H9 (cell line): ENCODE measurements around the gene CPLX4. TPM values are rescaled to one million over a fixed set of nuclear protein-coding genes. Genes with fewer than 3 reads are reported as not detected.

ENCODE experiments used
- DNase-seq: peaks from one replicate; pipeline ENCODE4 v3.0.0-alpha.2; 2017
- H2AFZ ChIP-seq: one replicate; pipeline ENCODE4 v1.6.1; 2013; ENCODE audit warnings: mild to moderate bottlenecking, low read length, control low read depth, moderate library complexity
- H2AK5ac ChIP-seq: 2 replicates; pipeline ENCODE4 v1.6.1; 2013; ENCODE audit warnings: low read length, control low read depth, mixed read lengths; ENCODE audit not compliant: insufficient read length
- H2BK120ac ChIP-seq: one replicate; pipeline ENCODE4 v1.6.1; 2013; ENCODE audit warnings: low read depth, mild to moderate bottlenecking, low read length, control low read depth, inconsistent platforms; ENCODE audit not compliant: poor library complexity, severe bottlenecking
- H2BK12ac ChIP-seq: 2 replicates; pipeline ENCODE4 v1.6.1; 2013; ENCODE audit warnings: low read length, control low read depth, mixed read lengths, low read depth; ENCODE audit not compliant: insufficient read length
- H2BK15ac ChIP-seq: 2 replicates; pipeline ENCODE4 v1.6.1; 2013; ENCODE audit warnings: low read depth, low read length, control low read depth
- H2BK20ac ChIP-seq: one replicate; pipeline ENCODE4 v1.6.1; 2013; ENCODE audit warnings: low read depth, mild to moderate bottlenecking, low read length, control low read depth, inconsistent platforms; ENCODE audit not compliant: poor library complexity, severe bottlenecking
- H2BK5ac ChIP-seq: 2 replicates; pipeline ENCODE4 v1.6.1; 2013; ENCODE audit warnings: low read length, control low read depth, mixed read lengths; ENCODE audit not compliant: insufficient read length
- H3K14ac ChIP-seq: 2 replicates; pipeline ENCODE4 v1.6.1; 2013; ENCODE audit warnings: low read length, control low read depth; ENCODE audit not compliant: insufficient read depth
- H3K18ac ChIP-seq: 2 replicates; pipeline ENCODE4 v1.6.1; 2013; ENCODE audit warnings: low read depth, mild to moderate bottlenecking, mixed read lengths, low read length, control low read depth; ENCODE audit not compliant: insufficient read length
- H3K23ac ChIP-seq: 2 replicates; pipeline ENCODE4 v1.6.1; 2013; ENCODE audit warnings: low read length, control low read depth, mixed read lengths, low read depth; ENCODE audit not compliant: insufficient read length
- H3K23me2 ChIP-seq: 2 replicates; pipeline ENCODE4 v1.6.1; 2013; ENCODE audit warnings: low read depth, mild to moderate bottlenecking, mixed read lengths, low read length, control low read depth; ENCODE audit not compliant: insufficient read length, poor library complexity, severe bottlenecking
- H3K27ac ChIP-seq: 2 replicates; pipeline ENCODE4 v1.5.1; 2013; ENCODE audit warnings: low read length, control low read depth, mixed read lengths, low read depth; ENCODE audit not compliant: insufficient read length
- H3K27me3 ChIP-seq: 2 replicates; pipeline ENCODE4 v1.6.1; 2013; ENCODE audit warnings: low read length, control low read depth, inconsistent platforms; ENCODE audit not compliant: insufficient read depth
- H3K4ac ChIP-seq: 2 replicates; pipeline ENCODE4 v1.6.1; 2013; ENCODE audit warnings: low read depth, mild to moderate bottlenecking, control low read depth, inconsistent platforms, low read length, moderate library complexity
- H3K4me1 ChIP-seq: 2 replicates; pipeline ENCODE4 v1.6.1; 2013; ENCODE audit warnings: low read length, control low read depth, inconsistent platforms; ENCODE audit not compliant: insufficient read depth
- H3K4me2 ChIP-seq: 2 replicates; pipeline ENCODE4 v1.6.1; 2013; ENCODE audit warnings: low read length, control low read depth, mixed read lengths; ENCODE audit not compliant: insufficient read length, insufficient read depth
- H3K56ac ChIP-seq: 2 replicates; pipeline ENCODE4 v1.6.1; 2013; ENCODE audit warnings: low read depth, mild to moderate bottlenecking, mixed read lengths, low read length, control low read depth; ENCODE audit not compliant: insufficient read length
- H3K79me1 ChIP-seq: 2 replicates; pipeline ENCODE4 v1.6.1; 2013; ENCODE audit warnings: low read depth, mild to moderate bottlenecking, moderate library complexity, low read length, control low read depth, inconsistent platforms; ENCODE audit not compliant: insufficient read depth, poor library complexity, severe bottlenecking
- H3K79me2 ChIP-seq: 2 replicates; pipeline ENCODE4 v1.6.1; 2013; ENCODE audit warnings: low read length, control low read depth, inconsistent platforms; ENCODE audit not compliant: insufficient read depth
- H3K9ac ChIP-seq: 2 replicates; pipeline ENCODE4 v1.6.1; 2013; ENCODE audit warnings: low read length, control low read depth, mixed read lengths; ENCODE audit not compliant: insufficient read length; ENCODE audit errors: extremely low read depth
- H3K9me3 ChIP-seq: one replicate; pipeline ENCODE4 v1.6.1; 2013; ENCODE audit warnings: low read depth, low read length, inconsistent platforms; ENCODE audit not compliant: control insufficient read depth
- H3T11ph ChIP-seq: one replicate; pipeline ENCODE4 v1.6.1; 2013; ENCODE audit warnings: mild to moderate bottlenecking, low read length, control low read depth, inconsistent platforms
- H4K20me1 ChIP-seq: one replicate; pipeline ENCODE4 v1.6.1; 2013; ENCODE audit not compliant: control insufficient read depth, insufficient read length, insufficient read depth
- H4K5ac ChIP-seq: 2 replicates; pipeline ENCODE4 v1.6.1; 2013; ENCODE audit warnings: low read depth, mild to moderate bottlenecking, mixed read lengths, low read length, control low read depth; ENCODE audit not compliant: insufficient read length
- H4K8ac ChIP-seq: replicated peaks from 2 replicates; pipeline ENCODE4 v1.6.1; 2013; ENCODE audit warnings: low read length, control low read depth, mixed read lengths, low read depth; ENCODE audit not compliant: insufficient read length
- H4K91ac ChIP-seq: 2 replicates; pipeline ENCODE4 v1.6.1; 2013; ENCODE audit warnings: low read depth, mild to moderate bottlenecking, moderate library complexity, mixed read lengths, low read length, control low read depth; ENCODE audit not compliant: insufficient read length
- H3K27ac Mint-ChIP-seq, 3 experiments: 2 replicates in 2 of 3; 3 replicates in 1 of 3; pipeline ENCODE4 v1.8.0; 2020 to 2021; ENCODE audit warnings: mixed read lengths in 3 of 3, mild to moderate bottlenecking in 1 of 3, moderate library complexity in 1 of 3
- H3K27me3 Mint-ChIP-seq: 2 replicates; pipeline ENCODE4 v1.8.0; 2021; ENCODE audit warnings: low read depth, mild to moderate bottlenecking, moderate library complexity, mixed read lengths
- H3K36me3 Mint-ChIP-seq, 3 experiments: 2 replicates in 2 of 3; 3 replicates in 1 of 3; pipeline ENCODE4 v1.8.0; 2020 to 2021; ENCODE audit warnings: low read depth in 3 of 3, mixed read lengths in 3 of 3; ENCODE audit not compliant: insufficient read depth in 1 of 3
- H3K4me1 Mint-ChIP-seq, 2 experiments: 2 replicates each; pipeline ENCODE4 v1.8.0; 2020; ENCODE audit warnings: mixed read lengths in 2 of 2
- H3K4me3 Mint-ChIP-seq, 2 experiments: 2 replicates in 1 of 2; 3 replicates in 1 of 2; pipeline ENCODE4 v1.8.0; 2020 to 2021; ENCODE audit warnings: mild to moderate bottlenecking in 2 of 2, mixed read lengths in 2 of 2, moderate library complexity in 1 of 2
- H3K9me3 Mint-ChIP-seq, 2 experiments: 2 replicates in 1 of 2; 3 replicates in 1 of 2; pipeline ENCODE4 v1.8.0; 2020; ENCODE audit warnings: mild to moderate bottlenecking in 2 of 2, mixed read lengths in 2 of 2, moderate library complexity in 1 of 2
- WGBS: extraction: QIAGEN DNeasy Blood & Tissue Kit; methylation state at CpG from one replicate; pipeline ENCODE4 v1.1.7; 2013; ENCODE audit warnings: missing lambda C conversion rate, low lambda C conversion rate, mixed read lengths; ENCODE audit not compliant: insufficient read length; ENCODE audit errors: extremely low coverage; 5-methylcytosine and 5-hydroxymethylcytosine counted together
- total RNA-seq: library from RNA; stranded (reverse); gene quantifications from 2 replicates; pipeline ENCODE4 v1.2.1, GENCODE V29; 2021
- TF ChIP-seq, protein P1 (sequence below): fragments of 200-600 bp; sonication (generic); conservative IDR thresholded peaks from 3 replicates; pipeline ENCODE4 v1.8.0; 2021; ENCODE audit warnings: antibody characterized with exemption, mild to moderate bottlenecking

CPLX4 gene
- total RNA-seq, 1 experiment from 2014 or later, result not detected

DNA sequence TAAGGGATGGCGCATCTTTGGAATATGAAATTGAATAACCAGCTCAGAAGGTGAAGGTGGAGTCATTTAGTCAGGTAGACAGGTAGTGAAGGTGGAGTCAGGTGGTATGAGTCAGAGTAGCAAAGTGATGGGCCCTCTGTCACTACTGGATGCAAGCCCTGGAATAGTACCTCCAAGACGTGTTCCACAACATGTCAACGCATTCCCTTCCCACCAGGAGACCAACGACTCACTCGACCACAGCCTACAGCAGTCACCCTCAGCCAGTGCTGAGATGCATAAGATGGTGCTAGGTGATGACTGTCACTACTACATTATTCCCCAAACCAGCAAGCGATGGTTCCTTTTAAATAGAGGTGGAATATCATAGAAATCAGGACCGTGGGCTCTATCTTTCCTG lies 6.8 kb downstream of the CPLX4 start:
- no CpG with 5 or more reads among the region's 7 CpGs for WGBS
- Histone ChIP-seq H3K56ac (no peak overlapping the region), H2AK5ac (no peak overlapping the region), H3K79me2 (no peaks in the 10 kb centered on the region), H4K91ac (no peak overlapping the region), H2BK12ac (no peak overlapping the region), H3K23ac (no peak overlapping the region), H3K4me2 (no peak overlapping the region), H3K4me1 (no peaks in the 10 kb centered on the region), H3K9ac (no peak overlapping the region), H4K20me1 (no peaks in the 10 kb centered on the region), H3T11ph (no peak overlapping the region), H3K9me3 (no peaks in the 10 kb centered on the region), H3K4ac (no peak overlapping the region), H3K14ac (no peak overlapping the region), H3K18ac (no peak overlapping the region), H3K27me3 (no peaks in the 10 kb centered on the region), H2BK5ac (no peak overlapping the region), H3K79me1 (no peaks in the 10 kb centered on the region), H2AFZ (no peak overlapping the region), H2BK120ac (no peak overlapping the region), H3K23me2 (no peaks in the 10 kb centered on the region), H4K8ac (no peak overlapping the region), H3K27ac (no peak overlapping the region), H4K5ac (no peak overlapping the region), H2BK20ac (no peak overlapping the region), H2BK15ac (no peak overlapping the region)
- Mint-ChIP-seq H3K4me3 (no peak overlapping the region), H3K36me3 (no peaks in the 10 kb centered on the region), H3K9me3 (no peaks in the 10 kb centered on the region), H3K4me1 (no peaks in the 10 kb centered on the region; a peak in 1 of 4 replicates), H3K27me3 (peaks cover 50% of the 10 kb centered on the region), H3K27ac (no peak overlapping the region)
- no peak for DNase-seq
- TF ChIP-seq, protein P1, sequence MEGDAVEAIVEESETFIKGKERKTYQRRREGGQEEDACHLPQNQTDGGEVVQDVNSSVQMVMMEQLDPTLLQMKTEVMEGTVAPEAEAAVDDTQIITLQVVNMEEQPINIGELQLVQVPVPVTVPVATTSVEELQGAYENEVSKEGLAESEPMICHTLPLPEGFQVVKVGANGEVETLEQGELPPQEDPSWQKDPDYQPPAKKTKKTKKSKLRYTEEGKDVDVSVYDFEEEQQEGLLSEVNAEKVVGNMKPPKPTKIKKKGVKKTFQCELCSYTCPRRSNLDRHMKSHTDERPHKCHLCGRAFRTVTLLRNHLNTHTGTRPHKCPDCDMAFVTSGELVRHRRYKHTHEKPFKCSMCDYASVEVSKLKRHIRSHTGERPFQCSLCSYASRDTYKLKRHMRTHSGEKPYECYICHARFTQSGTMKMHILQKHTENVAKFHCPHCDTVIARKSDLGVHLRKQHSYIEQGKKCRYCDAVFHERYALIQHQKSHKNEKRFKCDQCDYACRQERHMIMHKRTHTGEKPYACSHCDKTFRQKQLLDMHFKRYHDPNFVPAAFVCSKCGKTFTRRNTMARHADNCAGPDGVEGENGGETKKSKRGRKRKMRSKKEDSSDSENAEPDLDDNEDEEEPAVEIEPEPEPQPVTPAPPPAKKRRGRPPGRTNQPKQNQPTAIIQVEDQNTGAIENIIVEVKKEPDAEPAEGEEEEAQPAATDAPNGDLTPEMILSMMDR, result no peak
